HFF-Myc (cell line): Measurements from ENCODE around the gene NRP1.

Source experiments
- DNase-seq: peaks from one replicate; pipeline ENCODE4 v3.0.0-alpha.2; 2011; ENCODE audit warnings: low read depth; ENCODE audit errors: extremely low read depth
- H3K4me3 ChIP-seq: replicated peaks from 2 replicates; pipeline ENCODE4 v1.5.1; 2011; ENCODE audit warnings: low read depth, mild to moderate bottlenecking, control low read depth, low read length
- CTCF ChIP-seq: IDR thresholded peaks from 2 replicates; pipeline ENCODE4 v1.5.1; 2012; ENCODE audit warnings: mild to moderate bottlenecking, low read depth, low read length, control low read depth; ENCODE audit errors: missing control alignments

Gene NRP1

GRCh38 chr10:33315891-33316290, 18.6 kb downstream of the NRP1 start:
- no peak for TF ChIP-seq CTCF
- no peak for DNase-seq
- no peak overlapping the region for H3K4me3 ChIP-seq

GRCh38 chr10:33314811-33315561, 19.5 kb downstream of the NRP1 start:
- no peak for TF ChIP-seq CTCF
- DNase-seq, result no peak
- no peak overlapping the region for H3K4me3 ChIP-seq

GRCh38 chr10:33311640-33312039, 22.8 kb downstream of the NRP1 start:
- no peak overlapping the region for H3K4me3 ChIP-seq
- DNase-seq, result no peak
- no peak for TF ChIP-seq CTCF

GRCh38 chr10:33310853-33311252, 23.6 kb downstream of the NRP1 start:
- H3K4me3 ChIP-seq, result no peak overlapping the region
- no peak for TF ChIP-seq CTCF
- no peak for DNase-seq

GRCh38 chr10:33309406-33309805, 25.1 kb downstream of the NRP1 start:
- no peak for TF ChIP-seq CTCF
- H3K4me3 ChIP-seq, result no peak overlapping the region
- no peak for DNase-seq

GRCh38 chr10:33307835-33308234, 26.6 kb downstream of the NRP1 start:
- TF ChIP-seq CTCF, result no peak
- DNase-seq, result no peak
- H3K4me3 ChIP-seq, result no peak overlapping the region
